ENCODE results near the gene SLC7A1.

- TF ChIP-seq CTCF (IDR thresholded peaks at IDR 0.05 in 4 of 5, conservative IDR thresholded peaks at IDR 0.05 in 1 of 5): no peak
- TF ChIP-seq POLR2A (IDR thresholded peaks at IDR 0.05): no peak
Observed at GRCh38 chr13:29514720-29515310, 80.7 kb downstream of the SLC7A1 start.
